Muscle of leg (tissue), 11 donors: ENCODE results near the gene ASCL5. TPM values are rescaled to one million over a fixed set of nuclear protein-coding genes. Genes with fewer than 3 reads are reported as not detected.

ENCODE experiments used
- DNase-seq: peaks from one replicate; pipeline ENCODE4 v3.0.0; 2013
- H3K27ac ChIP-seq: one replicate; pipeline ENCODE4 v1.5.1; 2013; ENCODE audit warnings: mild to moderate bottlenecking, low read length, control low read depth
- H3K27me3 ChIP-seq: one replicate; pipeline ENCODE4 v1.6.1; 2013; ENCODE audit warnings: low read length; ENCODE audit not compliant: control insufficient read depth, insufficient read depth
- H3K36me3 ChIP-seq: one replicate; pipeline ENCODE4 v1.6.1; 2013; ENCODE audit warnings: low read length; ENCODE audit not compliant: control insufficient read depth, insufficient read depth
- H3K4me1 ChIP-seq: one replicate; pipeline ENCODE4 v1.6.1; 2013; ENCODE audit warnings: low read length; ENCODE audit not compliant: control insufficient read depth, insufficient read depth
- H3K4me3 ChIP-seq: one replicate; pipeline ENCODE4 v1.5.1; 2013; ENCODE audit warnings: low read length, control low read depth
- H3K9me3 ChIP-seq: replicated peaks from 2 replicates; pipeline ENCODE4 v1.6.1; 2013; ENCODE audit warnings: low read depth, low read length; ENCODE audit not compliant: control insufficient read depth
- WGBS: methylation state at CpG from one replicate; pipeline ENCODE4 v1.1.5; 2013; ENCODE audit warnings: missing lambda C conversion rate; ENCODE audit not compliant: insufficient coverage; 5-methylcytosine and 5-hydroxymethylcytosine counted together
- polyA plus RNA-seq, 8 donors: library from polyadenylated mRNA; unstranded; fragments of 120-200 nt; gene quantifications; one replicate each; pipeline versions ENCODE4 v1.2.1 to v1.2.3, GENCODE V29; 2013; ENCODE audit warnings: inconsistent platforms in 1 of 8, low replicate concordance in 1 of 8; ENCODE audit not compliant: insufficient read length in 8 of 8, insufficient read depth in 1 of 8
- total RNA-seq: library from RNA; stranded (reverse); fragments of 120-200 nt; gene quantifications from one replicate; pipeline ENCODE4 v1.2.4, GENCODE V29; 2013

The ASCL5 gene
- total and polyA plus RNA-seq, 9 donors = 0.04 to 0.40 (median 0.25) TPM; not detected in 1

DNA sequence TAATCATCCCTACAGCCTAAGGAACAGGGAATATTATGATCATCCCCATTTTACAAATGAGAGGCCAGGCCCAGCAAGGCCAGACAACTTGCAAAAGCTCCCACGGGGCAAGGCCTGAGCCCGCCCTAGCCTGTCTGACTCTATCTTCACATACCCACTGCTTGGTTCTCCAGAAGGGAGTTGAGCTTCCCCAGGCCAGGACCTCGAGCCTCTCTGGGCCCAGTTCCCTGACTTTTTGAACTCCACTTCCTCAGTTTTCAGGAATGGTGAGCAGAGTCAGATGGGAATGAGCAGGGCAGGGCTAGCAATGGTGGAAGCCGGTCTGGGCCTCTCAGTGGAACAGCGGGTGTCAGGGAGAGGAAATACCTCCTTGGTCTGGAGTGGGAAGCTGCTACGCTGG lies 54.1 kb downstream of the ASCL5 start:
- H3K4me1 ChIP-seq = no peaks in the 10 kb centered on the region
- H3K4me3 ChIP-seq = no peak overlapping the region
- no peak overlapping the region for H3K27ac ChIP-seq
- H3K27me3 ChIP-seq = no peaks in the 10 kb centered on the region
- 65% methylated on average over 5 of the region's 6 CpGs for WGBS
- DNase-seq = no peak
- peaks cover 33% of the 10 kb centered on the region for H3K36me3 ChIP-seq
- no peaks in the 10 kb centered on the region for H3K9me3 ChIP-seq

DNA sequence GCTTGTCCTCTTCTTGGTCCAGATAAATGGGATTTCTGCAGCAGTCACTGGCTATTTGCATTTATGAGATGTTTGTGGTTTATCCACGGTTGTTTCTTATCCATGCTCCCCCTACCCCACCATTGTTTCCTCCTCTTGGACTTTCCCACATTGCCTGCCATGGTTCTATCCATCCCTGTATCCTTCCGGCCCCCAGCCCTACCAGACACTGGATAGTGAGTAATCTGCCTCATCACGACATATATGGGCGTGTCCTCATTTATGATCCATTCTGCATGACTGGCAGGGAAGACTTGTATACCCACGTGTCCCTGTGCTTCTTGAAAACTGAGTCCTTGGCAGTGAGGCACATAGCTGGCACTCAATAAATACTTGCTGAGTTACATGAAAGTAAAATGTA lies 54.8 kb downstream of the ASCL5 start:
- Histone ChIP-seq H3K4me1 (no peaks in the 10 kb centered on the region), H3K27ac (no peak overlapping the region)
- 73% methylated on average over 4 of the region's 5 CpGs for WGBS

DNA sequence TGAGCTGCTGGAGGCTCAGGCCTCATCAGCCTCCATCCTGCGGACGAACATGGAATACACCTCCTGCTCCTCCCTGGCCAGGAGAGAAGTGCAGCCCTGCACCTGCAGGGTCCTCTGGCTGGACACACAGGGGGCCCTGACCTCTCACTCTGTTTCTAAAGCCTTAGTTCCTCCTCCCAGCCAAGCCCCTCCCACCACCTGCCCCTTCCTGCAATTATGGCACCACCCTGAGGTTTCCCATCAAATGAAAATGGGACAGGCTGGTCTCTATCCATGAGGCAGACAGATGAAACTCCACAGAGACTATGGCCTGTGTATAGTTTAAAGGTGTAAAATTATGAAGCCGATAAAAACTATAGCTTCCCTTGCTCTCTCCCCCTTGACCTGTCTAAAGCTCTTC lies 57.3 kb downstream of the ASCL5 start:
- peaks cover 28% of the 10 kb centered on the region for H3K36me3 ChIP-seq
- no peak for DNase-seq
- no peaks in the 10 kb centered on the region for H3K4me1 ChIP-seq
- no peaks in the 10 kb centered on the region for H3K27me3 ChIP-seq
- WGBS = 78% methylated on average over 2 of the region's 3 CpGs
- H3K27ac ChIP-seq = no peak overlapping the region
- no peak overlapping the region for H3K4me3 ChIP-seq
- no peaks in the 10 kb centered on the region for H3K9me3 ChIP-seq

More for the DNA sequence above, 54.8 kb downstream of the ASCL5 start:
- DNase-seq = no peak
- Histone ChIP-seq H3K4me3 (no peak overlapping the region), H3K9me3 (no peaks in the 10 kb centered on the region), H3K36me3 (peaks cover 28% of the 10 kb centered on the region), H3K27me3 (no peaks in the 10 kb centered on the region)

DNA sequence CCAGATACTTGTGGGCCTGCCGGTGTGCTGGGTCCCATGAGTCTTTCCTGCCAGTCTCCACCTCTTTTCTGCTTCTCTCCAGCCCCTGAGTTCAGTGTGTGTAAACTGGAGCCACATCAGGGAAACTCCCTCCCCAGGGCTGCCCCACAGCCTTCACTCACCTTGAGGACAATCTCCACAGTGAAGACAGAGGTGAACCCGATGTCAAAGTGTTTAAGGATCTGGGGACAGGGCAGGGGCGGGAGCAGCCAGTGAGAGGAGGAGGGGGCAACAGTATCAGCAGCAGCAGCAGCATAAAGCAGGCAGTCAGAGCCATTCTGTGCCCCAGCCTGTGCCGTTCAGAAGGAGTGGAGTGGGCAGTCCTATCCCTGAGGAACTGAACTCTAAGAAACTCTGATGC lies 58.0 kb downstream of the ASCL5 start:
- Histone ChIP-seq H3K4me3 (no peak overlapping the region), H3K9me3 (no peaks in the 10 kb centered on the region), H3K36me3 (peaks cover 32% of the 10 kb centered on the region), H3K4me1 (no peaks in the 10 kb centered on the region), H3K27me3 (no peaks in the 10 kb centered on the region), H3K27ac (no peak overlapping the region)
- DNase-seq = no peak
- WGBS = 34% methylated on average over 3 of the region's 4 CpGs

DNA sequence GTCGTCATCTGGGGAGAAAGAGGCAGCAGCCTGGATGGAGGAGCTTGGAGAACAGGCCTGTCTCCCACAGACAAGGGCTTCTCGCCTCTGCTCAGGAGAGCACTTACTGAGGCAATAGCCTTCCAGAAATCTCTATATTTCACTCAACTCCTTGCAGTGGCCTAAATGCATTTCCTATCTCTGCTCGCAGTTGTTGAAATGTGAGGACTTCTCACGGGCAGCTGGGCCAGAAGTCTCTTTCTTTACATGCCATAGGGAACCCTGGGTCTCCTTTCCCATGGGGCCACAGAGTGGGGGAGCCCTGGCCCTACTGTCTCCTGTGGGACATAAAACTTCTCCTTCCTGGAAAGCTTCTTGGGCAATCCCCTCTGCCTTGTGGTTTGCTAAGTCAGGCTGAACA lies 60.0 kb downstream of the ASCL5 start:
- peaks cover 29% of the 10 kb centered on the region for H3K36me3 ChIP-seq

DNA sequence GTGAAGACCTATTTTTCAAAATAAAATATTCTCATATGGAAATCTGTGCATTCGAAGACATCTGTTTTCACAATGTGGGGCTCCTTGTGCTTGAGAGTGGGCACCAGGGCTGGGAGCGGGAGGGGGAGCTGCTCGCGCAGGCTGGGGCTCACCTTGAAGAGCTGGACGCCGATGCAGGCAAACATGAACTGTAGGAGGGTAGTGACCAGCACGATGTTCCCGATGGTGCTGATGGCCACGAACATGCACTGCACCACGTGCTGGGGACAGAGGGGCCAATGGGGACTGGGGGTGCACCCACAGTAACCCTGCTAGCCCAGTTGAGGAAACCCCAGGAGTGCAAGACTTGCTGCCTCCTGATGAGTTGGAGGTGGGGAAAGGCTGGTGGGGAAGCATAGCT lies 61.3 kb downstream of the ASCL5 start:
- Histone ChIP-seq H3K9me3 (no peaks in the 10 kb centered on the region), H3K4me3 (no peak overlapping the region), H3K4me1 (peaks cover 5% of the 10 kb centered on the region), H3K36me3 (peaks cover 40% of the 10 kb centered on the region), H3K27me3 (no peaks in the 10 kb centered on the region), H3K27ac (no peak overlapping the region)
- 83% methylated on average over 8 of the region's 10 CpGs for WGBS
- no peak for DNase-seq

More for the DNA sequence above, 60.0 kb downstream of the ASCL5 start:
- Histone ChIP-seq H3K27ac (no peak overlapping the region), H3K27me3 (no peaks in the 10 kb centered on the region), H3K9me3 (no peaks in the 10 kb centered on the region), H3K4me3 (no peak overlapping the region), H3K4me1 (peaks cover 2% of the 10 kb centered on the region)
- 67% methylated on average over 1 of the region's 4 CpGs for WGBS
- DNase-seq = no peak

DNA sequence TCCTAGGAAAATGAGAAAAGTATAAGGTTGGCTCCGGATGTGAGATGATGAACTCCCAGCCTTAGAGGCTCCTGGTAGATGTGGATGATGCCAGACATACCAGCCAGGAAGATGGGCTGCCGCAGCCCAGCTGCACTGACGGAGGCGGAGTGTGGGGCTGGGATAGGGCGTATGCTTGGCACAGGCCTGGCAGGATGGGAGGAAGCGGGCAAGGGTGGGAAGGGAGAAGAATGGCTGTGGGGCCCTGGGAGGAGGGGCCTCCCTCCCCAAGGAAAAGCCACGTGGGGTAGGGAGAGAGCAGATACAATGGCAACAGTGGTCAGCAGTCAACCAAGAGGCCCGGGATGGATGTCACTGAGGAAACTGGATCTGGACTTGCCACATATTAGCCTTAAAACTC lies 62.2 kb downstream of the ASCL5 start:
- DNase-seq = no peak
- H3K36me3 ChIP-seq = peaks cover 42% of the 10 kb centered on the region

More for the DNA sequence above, 62.2 kb downstream of the ASCL5 start:
- Histone ChIP-seq H3K27me3 (no peaks in the 10 kb centered on the region), H3K4me3 (no peak overlapping the region), H3K4me1 (peaks cover 5% of the 10 kb centered on the region), H3K9me3 (no peaks in the 10 kb centered on the region), H3K27ac (no peak overlapping the region)
- 71% methylated on average over 4 of the region's 8 CpGs for WGBS

Other genes with a start within 250 kb of the ASCL5 start
- gene INAVA, start 232.3 kb downstream of the ASCL5 start, total RNA-seq = 1.2 TPM
- 1 to 10 TPM; 1.6 to 5.3 (median 2.8) TPM for gene INAVA, start 232.3 kb downstream of the ASCL5 start, polyA plus RNA-seq
- 0.58 TPM for gene KIF21B, start 103.5 kb downstream of the ASCL5 start, total RNA-seq
- gene KIF21B, start 103.5 kb downstream of the ASCL5 start, polyA plus RNA-seq = 1 to 10 TPM in 4 of 8 donors, under 1 TPM in 4; 0.68 to 1.2 (median 1.0) TPM
- gene CACNA1S, start 14.8 kb downstream of the ASCL5 start, total RNA-seq = 26.1 TPM
- 10 to 100 TPM; 31.7 to 55.2 (median 42.3) TPM for gene CACNA1S, start 14.8 kb downstream of the ASCL5 start, polyA plus RNA-seq
- 61.8 TPM for gene TMEM9, start 27.3 kb upstream of the ASCL5 start, total RNA-seq
- 10 to 100 TPM; 50.3 to 83.1 (median 70.6) TPM for gene TMEM9, start 27.3 kb upstream of the ASCL5 start, polyA plus RNA-seq
- 1.2 TPM for gene IGFN1, start 63.6 kb upstream of the ASCL5 start, total RNA-seq
- 1 to 10 TPM in 7 of 8 donors, under 1 TPM in 1; 0.72 to 4.3 (median 2.9) TPM for gene IGFN1, start 63.6 kb upstream of the ASCL5 start, polyA plus RNA-seq
- 3.3 TPM for gene PKP1, start 156.3 kb upstream of the ASCL5 start, total RNA-seq
- 10 to 100 TPM in 5 of 8 donors, 1 to 10 TPM in 3; 8.1 to 40.4 (median 11.1) TPM for gene PKP1, start 156.3 kb upstream of the ASCL5 start, polyA plus RNA-seq